Keratinocyte (primary cell): ENCODE measurements around the gene ATF7. TPM values are rescaled to one million over a fixed set of nuclear protein-coding genes. Genes with fewer than 3 reads are reported as not detected.

Experiments used
- DNase-seq: peaks from one replicate; pipeline ENCODE4 v3.0.0-alpha.2; 2011; ENCODE audit warnings: low read depth, missing footprints, low spot score
- FAIRE-seq: peaks from 2 replicates; lab custom pipeline; 2011; peaks lifted over from hg19 to GRCh38; lab: Jason Lieb, UNC
- H2AFZ ChIP-seq: 2 replicates; pipeline ENCODE4 v1.6.0; 2012; ENCODE audit warnings: low read length, control low read depth, inconsistent platforms; ENCODE audit not compliant: control insufficient read depth
- H3K27ac ChIP-seq: 2 replicates; pipeline ENCODE4 v1.5.1; 2011; ENCODE audit warnings: low read length; ENCODE audit not compliant: control insufficient read depth, insufficient read depth
- H3K27me3 ChIP-seq: 3 replicates; pipeline ENCODE4 v1.6.0; 2011; ENCODE audit warnings: low read length; ENCODE audit not compliant: control insufficient read depth, insufficient read depth; ENCODE audit errors: extremely low read depth
- H3K36me3 ChIP-seq, 2 experiments: 2 replicates in 1 of 2; 3 replicates in 1 of 2; pipeline ENCODE4 v1.5.1; 2011; ENCODE audit warnings: low read length in 2 of 2, mild to moderate bottlenecking in 1 of 2; ENCODE audit not compliant: control insufficient read depth in 2 of 2, insufficient read depth in 2 of 2; ENCODE audit errors: extremely low read depth in 1 of 2
- H3K4me1 ChIP-seq: 3 replicates; pipeline ENCODE4 v1.5.1; 2011; ENCODE audit warnings: low read length; ENCODE audit not compliant: control insufficient read depth, insufficient read depth; ENCODE audit errors: extremely low read depth
- H3K4me2 ChIP-seq: 3 replicates; pipeline ENCODE4 v1.6.0; 2011; ENCODE audit warnings: low read depth, low read length; ENCODE audit not compliant: control insufficient read depth, insufficient read depth; ENCODE audit errors: extremely low read depth
- H3K4me3 ChIP-seq, 3 experiments: fragments of 200-600 bp in 1 of 3; sonication (generic) in 1 of 3; 2 replicates in 2 of 3; 3 replicates in 1 of 3; pipeline ENCODE4 v1.5.1; 2011 to 2016; ENCODE audit warnings: low read length in 3 of 3, mild to moderate bottlenecking in 3 of 3, control low read depth in 2 of 3, inconsistent platforms in 1 of 3, low read depth in 1 of 3, mixed read lengths in 1 of 3, mixed run types in 1 of 3, moderate library complexity in 1 of 3; ENCODE audit not compliant: control insufficient read depth in 2 of 3, insufficient read depth in 2 of 3; ENCODE audit errors: extremely low read depth in 1 of 3
- H3K79me2 ChIP-seq: 2 replicates; pipeline ENCODE4 v1.6.0; 2012; ENCODE audit warnings: low read length; ENCODE audit not compliant: control insufficient read depth, insufficient read depth
- H3K9ac ChIP-seq: 3 replicates; pipeline ENCODE4 v1.6.0; 2011; ENCODE audit warnings: low read length; ENCODE audit not compliant: control insufficient read depth, insufficient read depth; ENCODE audit errors: extremely low read depth
- H3K9me1 ChIP-seq: 3 replicates; pipeline ENCODE4 v1.6.0; 2011; ENCODE audit warnings: low read length; ENCODE audit not compliant: control insufficient read depth, insufficient read depth; ENCODE audit errors: extremely low read depth
- H3K9me3 ChIP-seq: 2 replicates; pipeline ENCODE4 v1.5.1; 2012; ENCODE audit warnings: low read depth, low read length; ENCODE audit not compliant: control insufficient read depth
- H4K20me1 ChIP-seq: 3 replicates; pipeline ENCODE4 v1.6.0; 2011; ENCODE audit warnings: low read length; ENCODE audit not compliant: control insufficient read depth, insufficient read depth; ENCODE audit errors: extremely low read depth
- EZH2 ChIP-seq: IDR thresholded peaks from one replicate; pipeline ENCODE4 v1.6.1; 2012; ENCODE audit warnings: inconsistent platforms, mild to moderate bottlenecking, low read length, moderate library complexity
- dilution Hi-C: fragments of 300-500 bp; cut with MboI; formaldehyde crosslinking; loops from one replicate; pipeline ENCODE4 v1.7.0; 2020; ENCODE audit warnings: low sequenced_read_pairs; ENCODE audit not compliant: extremely low pct_ligation_motif_present
- polyA plus RNA-seq, 5 experiments: library from polyadenylated mRNA; depleted of rRNA in 3 of 5; stranded (reverse) in 3 of 5; stranded (forward) in 1 of 5; unstranded in 1 of 5; fragments of >200 nt; gene quantifications; 1 replicate in 1 of 5; 2 replicates in 3 of 5; 3 replicates in 1 of 5; pipeline versions ENCODE4 v1.2.1 to v1.2.3, GENCODE V29; 2011 to 2012; ENCODE audit warnings: missing spikeins in 2 of 5, low read depth in 1 of 5, low replicate concordance in 1 of 5
- TF ChIP-seq, protein P1 (sequence below), 3 experiments: IDR thresholded peaks in 1 of 3; conservative IDR thresholded peaks in 1 of 3; optimal IDR thresholded peaks in 1 of 3; 2 replicates in 2 of 3; 3 replicates in 1 of 3; pipeline versions ENCODE3 to v1.5.1; 2011; ENCODE audit warnings: low read length in 3 of 3, mild to moderate bottlenecking in 3 of 3, moderate library complexity in 2 of 3, control low read depth in 1 of 3, inconsistent platforms in 1 of 3; ENCODE audit not compliant: insufficient read depth in 2 of 3; ENCODE audit errors: extremely low read depth in 1 of 3

The ATF7 gene
- polyA plus RNA-seq, 1 donor (not counting 4 experiments of a cell fraction or from before 2014, with no cell fraction given) = 16.3 TPM

DNA sequence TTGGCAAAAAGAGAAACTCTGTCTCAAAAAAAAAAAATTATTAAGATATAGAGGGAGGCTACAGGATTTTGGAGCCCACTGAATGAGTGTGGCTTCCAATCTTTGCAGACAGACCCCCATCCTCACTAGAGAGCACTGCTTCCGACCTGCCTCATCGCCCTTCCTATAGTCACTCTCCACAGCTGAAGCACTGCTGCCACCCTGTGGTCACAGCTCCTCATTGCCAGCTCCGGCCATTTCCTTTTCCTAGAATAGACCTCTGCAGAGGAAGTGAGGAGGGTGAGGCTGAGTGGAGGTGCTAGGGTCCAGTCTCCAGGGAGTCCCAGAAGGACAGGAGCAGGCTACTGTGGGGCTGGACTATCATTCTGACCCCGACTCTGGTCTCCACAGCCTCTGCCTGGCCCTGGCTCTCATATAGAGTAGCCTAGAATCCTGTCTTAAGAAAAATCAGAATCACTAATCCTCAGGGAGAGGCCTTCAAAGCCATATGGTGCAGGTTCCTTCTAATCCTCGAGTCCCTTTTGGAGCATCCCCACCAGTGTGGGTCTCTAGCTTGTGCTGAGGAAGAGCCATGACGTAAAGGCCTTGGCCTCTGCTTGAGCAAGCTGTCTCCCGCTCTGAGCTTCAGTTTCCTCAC is 117.5 kb downstream of the ATF7 start:
- no peaks in the 10 kb centered on the region for H3K9me3 ChIP-seq

GRCh38 chr12:53507603-53507885 is 118.6 kb downstream of the ATF7 start:
- Histone ChIP-seq H3K27ac (no peak overlapping the region), H3K4me3 (no peak overlapping the region), H3K9ac (no peak overlapping the region), H3K79me2 (peaks cover 3% of the 10 kb centered on the region), H2AFZ (no peak overlapping the region), H3K36me3 (peaks cover 28 to 31% of the 10 kb centered on the region in 2 experiments), H3K27me3 (no peaks in the 10 kb centered on the region), H3K9me3 (no peaks in the 10 kb centered on the region), H3K4me1 (no peaks in the 10 kb centered on the region), H3K9me1 (no peaks in the 10 kb centered on the region), H3K4me2 (no peak overlapping the region), H4K20me1 (no peaks in the 10 kb centered on the region)
- TF ChIP-seq, protein P1, sequence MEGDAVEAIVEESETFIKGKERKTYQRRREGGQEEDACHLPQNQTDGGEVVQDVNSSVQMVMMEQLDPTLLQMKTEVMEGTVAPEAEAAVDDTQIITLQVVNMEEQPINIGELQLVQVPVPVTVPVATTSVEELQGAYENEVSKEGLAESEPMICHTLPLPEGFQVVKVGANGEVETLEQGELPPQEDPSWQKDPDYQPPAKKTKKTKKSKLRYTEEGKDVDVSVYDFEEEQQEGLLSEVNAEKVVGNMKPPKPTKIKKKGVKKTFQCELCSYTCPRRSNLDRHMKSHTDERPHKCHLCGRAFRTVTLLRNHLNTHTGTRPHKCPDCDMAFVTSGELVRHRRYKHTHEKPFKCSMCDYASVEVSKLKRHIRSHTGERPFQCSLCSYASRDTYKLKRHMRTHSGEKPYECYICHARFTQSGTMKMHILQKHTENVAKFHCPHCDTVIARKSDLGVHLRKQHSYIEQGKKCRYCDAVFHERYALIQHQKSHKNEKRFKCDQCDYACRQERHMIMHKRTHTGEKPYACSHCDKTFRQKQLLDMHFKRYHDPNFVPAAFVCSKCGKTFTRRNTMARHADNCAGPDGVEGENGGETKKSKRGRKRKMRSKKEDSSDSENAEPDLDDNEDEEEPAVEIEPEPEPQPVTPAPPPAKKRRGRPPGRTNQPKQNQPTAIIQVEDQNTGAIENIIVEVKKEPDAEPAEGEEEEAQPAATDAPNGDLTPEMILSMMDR (optimal IDR thresholded peaks at IDR 0.05 in 1 of 3, IDR thresholded peaks at IDR 0.05 in 1 of 3, conservative IDR thresholded peaks at IDR 0.05 in 1 of 3; ENCODE audit: extremely low read depth in 1 of 3, insufficient read depth in 2 of 3, low read length in 3 of 3) = no peak
- no peak for TF ChIP-seq EZH2
- FAIRE-seq (no peak), DNase-seq (no peak)
- dilution Hi-C loops = no loop called here

More for the DNA sequence above, 117.5 kb downstream of the ATF7 start:
- H3K27me3 ChIP-seq = no peaks in the 10 kb centered on the region
- H3K4me3 ChIP-seq = no peak overlapping the region
- H3K4me2 ChIP-seq = no peak overlapping the region
- no peaks in the 10 kb centered on the region for H3K4me1 ChIP-seq
- no peaks in the 10 kb centered on the region for H3K79me2 ChIP-seq
- H3K36me3 ChIP-seq = peaks cover 29 to 33% of the 10 kb centered on the region in 2 experiments
- no peak for DNase-seq
- no peaks in the 10 kb centered on the region for H4K20me1 ChIP-seq
- H3K27ac ChIP-seq = no peak overlapping the region
- FAIRE-seq = no peak
- no peak overlapping the region for H2AFZ ChIP-seq
- H3K9me1 ChIP-seq = no peaks in the 10 kb centered on the region
- TF ChIP-seq EZH2 = no peak
- TF ChIP-seq, protein P1 (optimal IDR thresholded peaks at IDR 0.05 in 1 of 3, IDR thresholded peaks at IDR 0.05 in 1 of 3, conservative IDR thresholded peaks at IDR 0.05 in 1 of 3; ENCODE audit: extremely low read depth in 1 of 3, insufficient read depth in 2 of 3, low read length in 3 of 3) = peak; percentile 88 to 99 (median 97)
- no peak overlapping the region for H3K9ac ChIP-seq
- dilution Hi-C loops = no loop called here
